ENCODE data around the gene MAMLD1.

Gene MAMLD1

GRCh38 chrX:150332023-150332422 is 31.1 kb upstream of the MAMLD1 start:
- no peaks in the 10 kb centered on the region for H3K4me1 ChIP-seq (ENCODE audit: control insufficient read depth, low read depth, low read length)
- H3K18ac ChIP-seq (ENCODE audit: low read length): no peak overlapping the region
- H3K79me2 ChIP-seq (ENCODE audit: control insufficient read depth, insufficient read depth, low read length): no peaks in the 10 kb centered on the region
- H2AK5ac ChIP-seq (ENCODE audit: low read length): no peak overlapping the region
- H3K9ac ChIP-seq (ENCODE audit: low read length): no peak overlapping the region
- no peak overlapping the region for H2BK15ac ChIP-seq (replicated peaks; ENCODE audit: low read depth)
- no peaks in the 10 kb centered on the region for H3K27me3 ChIP-seq (ENCODE audit: insufficient read depth, low read length, poor library complexity)
- H3K4ac ChIP-seq (ENCODE audit: low read depth, low read length): no peak overlapping the region
- no peak overlapping the region for H2BK5ac ChIP-seq (ENCODE audit: low read length)
- no peak overlapping the region for H3K56ac ChIP-seq (ENCODE audit: low read length)
- WGBS (ENCODE audit: extremely low coverage, insufficient coverage, low lambda C conversion rate): no CpG with 5 or more reads among the region's 2 CpGs
- H3K4me2 ChIP-seq (ENCODE audit: low read length): no peak overlapping the region
- no peak for DNase-seq
- H4K8ac ChIP-seq (ENCODE audit: low read depth, low read length): no peak overlapping the region
- no peak overlapping the region for H3K27ac ChIP-seq (ENCODE audit: low read depth, low read length)
- H2BK120ac ChIP-seq (ENCODE audit: low read depth, low read length): no peak overlapping the region
- H3K4me3 ChIP-seq (ENCODE audit: low read length): no peak overlapping the region
- H3K36me3 ChIP-seq (ENCODE audit: control insufficient read depth, insufficient read depth, low read length): no peaks in the 10 kb centered on the region
- no peaks in the 10 kb centered on the region for H3K79me1 ChIP-seq (ENCODE audit: low read length)
- H3K23ac ChIP-seq (ENCODE audit: low read length): no peak overlapping the region
- H4K5ac ChIP-seq (ENCODE audit: low read length): no peak overlapping the region

GRCh38 chrX:150334100-150334499 is 29.0 kb upstream of the MAMLD1 start:
- Histone ChIP-seq H3K23ac (ENCODE audit: low read length) (no peak overlapping the region), H4K8ac (ENCODE audit: low read depth, low read length) (no peak overlapping the region), H2BK5ac (ENCODE audit: low read length) (no peak overlapping the region), H2BK120ac (ENCODE audit: low read depth, low read length) (no peak overlapping the region), H4K5ac (ENCODE audit: low read length) (no peak overlapping the region), H3K27ac (ENCODE audit: low read depth, low read length) (no peak overlapping the region), H3K27me3 (ENCODE audit: insufficient read depth, low read length, poor library complexity) (no peaks in the 10 kb centered on the region), H3K4ac (ENCODE audit: low read depth, low read length) (no peak overlapping the region), H2AK5ac (ENCODE audit: low read length) (no peak overlapping the region), H3K18ac (ENCODE audit: low read length) (no peak overlapping the region), H3K9ac (ENCODE audit: low read length) (no peak overlapping the region), H3K79me2 (ENCODE audit: control insufficient read depth, insufficient read depth, low read length) (no peaks in the 10 kb centered on the region), H3K79me1 (ENCODE audit: low read length) (no peaks in the 10 kb centered on the region), H3K4me1 (ENCODE audit: control insufficient read depth, low read depth, low read length) (no peaks in the 10 kb centered on the region), H3K4me3 (ENCODE audit: low read length) (no peak overlapping the region), H2BK15ac (replicated peaks; ENCODE audit: low read depth) (no peak overlapping the region), H3K56ac (ENCODE audit: low read length) (no peak overlapping the region), H3K4me2 (ENCODE audit: low read length) (no peak overlapping the region), H3K36me3 (ENCODE audit: control insufficient read depth, insufficient read depth, low read length) (no peaks in the 10 kb centered on the region)
- no CpG with 5 or more reads among the region's 1 CpG for WGBS (ENCODE audit: extremely low coverage, insufficient coverage, low lambda C conversion rate)
- no peak for DNase-seq

GRCh38 chrX:150334981-150335380 is 28.1 kb upstream of the MAMLD1 start:
- Histone ChIP-seq H2BK5ac (ENCODE audit: low read length) (no peak overlapping the region), H2BK15ac (replicated peaks; ENCODE audit: low read depth) (no peak overlapping the region)

GRCh38 chrX:150337026-150337425 is 26.1 kb upstream of the MAMLD1 start:
- H3K56ac ChIP-seq (ENCODE audit: low read length): no peak overlapping the region
- H3K36me3 ChIP-seq (ENCODE audit: control insufficient read depth, insufficient read depth, low read length): no peaks in the 10 kb centered on the region
- H3K79me1 ChIP-seq (ENCODE audit: low read length): no peaks in the 10 kb centered on the region
- WGBS (ENCODE audit: extremely low coverage, insufficient coverage, low lambda C conversion rate): no CpG with 5 or more reads among the region's 6 CpGs
- DNase-seq: no peak
- no peak overlapping the region for H3K18ac ChIP-seq (ENCODE audit: low read length)
- no peak overlapping the region for H3K4me3 ChIP-seq (ENCODE audit: low read length)
- H3K23ac ChIP-seq (ENCODE audit: low read length): no peak overlapping the region
- H3K9ac ChIP-seq (ENCODE audit: low read length): no peak overlapping the region
- no peak overlapping the region for H3K4me2 ChIP-seq (ENCODE audit: low read length)
- H4K8ac ChIP-seq (ENCODE audit: low read depth, low read length): no peak overlapping the region
- H3K27ac ChIP-seq (ENCODE audit: low read depth, low read length): no peak overlapping the region
- no peaks in the 10 kb centered on the region for H3K4me1 ChIP-seq (ENCODE audit: control insufficient read depth, low read depth, low read length)
- H2BK5ac ChIP-seq (ENCODE audit: low read length): no peak overlapping the region
- no peak overlapping the region for H3K4ac ChIP-seq (ENCODE audit: low read depth, low read length)
- no peaks in the 10 kb centered on the region for H3K27me3 ChIP-seq (ENCODE audit: insufficient read depth, low read length, poor library complexity)
- H4K5ac ChIP-seq (ENCODE audit: low read length): no peak overlapping the region
- H2BK15ac ChIP-seq (replicated peaks; ENCODE audit: low read depth): no peak overlapping the region
- H2BK120ac ChIP-seq (ENCODE audit: low read depth, low read length): no peak overlapping the region
- no peaks in the 10 kb centered on the region for H3K79me2 ChIP-seq (ENCODE audit: control insufficient read depth, insufficient read depth, low read length)
- no peak overlapping the region for H2AK5ac ChIP-seq (ENCODE audit: low read length)

More at GRCh38 chrX:150334981-150335380, 28.1 kb upstream of the MAMLD1 start:
- Histone ChIP-seq H3K27me3 (ENCODE audit: insufficient read depth, low read length, poor library complexity) (no peaks in the 10 kb centered on the region), H4K8ac (ENCODE audit: low read depth, low read length) (no peak overlapping the region), H3K4me1 (ENCODE audit: control insufficient read depth, low read depth, low read length) (no peaks in the 10 kb centered on the region), H3K56ac (ENCODE audit: low read length) (no peak overlapping the region), H3K27ac (ENCODE audit: low read depth, low read length) (no peak overlapping the region), H3K79me2 (ENCODE audit: control insufficient read depth, insufficient read depth, low read length) (no peaks in the 10 kb centered on the region), H3K23ac (ENCODE audit: low read length) (no peak overlapping the region), H3K36me3 (ENCODE audit: control insufficient read depth, insufficient read depth, low read length) (no peaks in the 10 kb centered on the region), H3K4me3 (ENCODE audit: low read length) (no peak overlapping the region), H3K4ac (ENCODE audit: low read depth, low read length) (no peak overlapping the region), H3K18ac (ENCODE audit: low read length) (no peak overlapping the region), H3K79me1 (ENCODE audit: low read length) (no peaks in the 10 kb centered on the region), H3K9ac (ENCODE audit: low read length) (no peak overlapping the region), H2AK5ac (ENCODE audit: low read length) (no peak overlapping the region), H4K5ac (ENCODE audit: low read length) (no peak overlapping the region), H2BK120ac (ENCODE audit: low read depth, low read length) (no peak overlapping the region), H3K4me2 (ENCODE audit: low read length) (no peak overlapping the region)
- no CpG with 5 or more reads among the region's 2 CpGs for WGBS (ENCODE audit: extremely low coverage, insufficient coverage, low lambda C conversion rate)
- DNase-seq: no peak

- no peak overlapping the region for H3K27ac ChIP-seq (ENCODE audit: low read depth, low read length)
Measured at GRCh38 chrX:150337536-150337935, 25.6 kb upstream of the MAMLD1 start.

GRCh38 chrX:150338615-150339014 is 24.5 kb upstream of the MAMLD1 start:
- Histone ChIP-seq H3K27me3 (ENCODE audit: insufficient read depth, low read length, poor library complexity) (no peaks in the 10 kb centered on the region), H3K9ac (ENCODE audit: low read length) (no peak overlapping the region), H3K18ac (ENCODE audit: low read length) (no peak overlapping the region), H2BK15ac (replicated peaks; ENCODE audit: low read depth) (no peak overlapping the region), H3K4ac (ENCODE audit: low read depth, low read length) (no peak overlapping the region), H3K4me1 (ENCODE audit: control insufficient read depth, low read depth, low read length) (no peaks in the 10 kb centered on the region), H3K56ac (ENCODE audit: low read length) (no peak overlapping the region), H3K27ac (ENCODE audit: low read depth, low read length) (no peak overlapping the region), H2BK5ac (ENCODE audit: low read length) (no peak overlapping the region), H3K23ac (ENCODE audit: low read length) (no peak overlapping the region), H2BK120ac (ENCODE audit: low read depth, low read length) (no peak overlapping the region), H3K4me3 (ENCODE audit: low read length) (no peak overlapping the region), H4K8ac (ENCODE audit: low read depth, low read length) (no peak overlapping the region), H3K4me2 (ENCODE audit: low read length) (no peak overlapping the region), H4K5ac (ENCODE audit: low read length) (no peak overlapping the region), H3K79me2 (ENCODE audit: control insufficient read depth, insufficient read depth, low read length) (no peaks in the 10 kb centered on the region), H3K36me3 (ENCODE audit: control insufficient read depth, insufficient read depth, low read length) (no peaks in the 10 kb centered on the region), H3K79me1 (ENCODE audit: low read length) (no peaks in the 10 kb centered on the region), H2AK5ac (ENCODE audit: low read length) (no peak overlapping the region)
- WGBS (ENCODE audit: extremely low coverage, insufficient coverage, low lambda C conversion rate): no CpG with 5 or more reads among the region's 8 CpGs
- no peak for DNase-seq

More at GRCh38 chrX:150337536-150337935, 25.6 kb upstream of the MAMLD1 start:
- Histone ChIP-seq H2BK15ac (replicated peaks; ENCODE audit: low read depth) (no peak overlapping the region), H3K27me3 (ENCODE audit: insufficient read depth, low read length, poor library complexity) (no peaks in the 10 kb centered on the region), H3K79me1 (ENCODE audit: low read length) (no peaks in the 10 kb centered on the region), H3K4me2 (ENCODE audit: low read length) (no peak overlapping the region), H3K79me2 (ENCODE audit: control insufficient read depth, insufficient read depth, low read length) (no peaks in the 10 kb centered on the region), H2BK120ac (ENCODE audit: low read depth, low read length) (no peak overlapping the region), H3K4ac (ENCODE audit: low read depth, low read length) (no peak overlapping the region), H3K4me1 (ENCODE audit: control insufficient read depth, low read depth, low read length) (no peaks in the 10 kb centered on the region), H4K8ac (ENCODE audit: low read depth, low read length) (no peak overlapping the region), H3K18ac (ENCODE audit: low read length) (no peak overlapping the region), H3K56ac (ENCODE audit: low read length) (no peak overlapping the region), H2AK5ac (ENCODE audit: low read length) (no peak overlapping the region), H3K23ac (ENCODE audit: low read length) (no peak overlapping the region), H2BK5ac (ENCODE audit: low read length) (no peak overlapping the region), H3K9ac (ENCODE audit: low read length) (no peak overlapping the region), H4K5ac (ENCODE audit: low read length) (no peak overlapping the region), H3K4me3 (ENCODE audit: low read length) (no peak overlapping the region), H3K36me3 (ENCODE audit: control insufficient read depth, insufficient read depth, low read length) (no peaks in the 10 kb centered on the region)
- no CpG with 5 or more reads among the region's 4 CpGs for WGBS (ENCODE audit: extremely low coverage, insufficient coverage, low lambda C conversion rate)
- no peak for DNase-seq

All from mesendoderm (in vitro differentiated cells).